ENCODE data around the gene MTERF2.

GRCh38 chr12:107029081-107029480 is 42.1 kb upstream of the MTERF2 start:
- no peak for TF ChIP-seq CTCF (IDR thresholded peaks at IDR 0.05 in 4 of 5, conservative IDR thresholded peaks at IDR 0.05 in 1 of 5)
- TF ChIP-seq POLR2A (IDR thresholded peaks at IDR 0.05), result no peak
